K562 (cell line): ENCODE measurements around the gene CCDC183. TPM values are rescaled to one million over a fixed set of nuclear protein-coding genes. Genes with fewer than 3 reads are reported as not detected.

Experiments used
- ATAC-seq: fragments of 200-7000 bp; cut with Tn5 transposase; 3 replicates; pipeline ENCODE4 v1.9.1; 2020; ENCODE audit warnings: moderate library complexity
- BruUV-seq: library from RNA; stranded (reverse); fragments of 400-500 nt; replicated peaks from 2 replicates; lab custom pipeline; 2021; lab: Mats Ljungman, UMichigan
- CTCF ChIA-PET: fragments of 300-600 bp; formaldehyde crosslinking; extraction: SDS; loops from one replicate; lab custom pipeline; 2021; ENCODE audit warnings: low intra/inter-chr PET ratio; lab: Yijun Ruan, JAX
- POLR2A ChIA-PET: fragments of 300-600, 350-650 bp; sonication (Branson Sonifier 250); formaldehyde crosslinking; extraction: SDS; loops from one replicate; lab custom pipeline; 2021; ENCODE audit warnings: antibody characterized with exemption, inconsistent platforms; lab: Yijun Ruan, JAX
- DNase-seq, 4 experiments: peaks; one replicate each; pipeline versions ENCODE4 v3.0.0 to v3.0.0-alpha.2; 2011 to 2018; ENCODE audit warnings: low spot score in 3 of 4, mixed read lengths in 3 of 4; ENCODE audit errors: extremely low read depth in 1 of 4
- FAIRE-seq: peaks from 2 replicates; lab custom pipeline; 2011; peaks lifted over from hg19 to GRCh38; lab: Jason Lieb, UNC
- H2AFZ ChIP-seq: 2 replicates; pipeline ENCODE4 v1.6.0; 2011; ENCODE audit warnings: low read depth, low read length, control low read depth, inconsistent platforms
- H3K27ac ChIP-seq: fragments of 200-600 bp; 3 replicates; pipeline ENCODE4 v1.8.0; 2011; ENCODE audit warnings: low read depth, mild to moderate bottlenecking, control low read depth, inconsistent platforms, low read length, moderate library complexity, mixed read lengths; ENCODE audit errors: extremely low read depth
- H3K27me3 ChIP-seq, 2 experiments: fragments of 300-600 bp in 1 of 2; 2 replicates in 1 of 2; 3 replicates in 1 of 2; pipeline versions ENCODE4 v1.6.0 to v1.8.0; 2011; ENCODE audit warnings: inconsistent platforms in 2 of 2, low read length in 2 of 2, mild to moderate bottlenecking in 1 of 2, mixed read lengths in 1 of 2, moderate library complexity in 1 of 2; ENCODE audit not compliant: control insufficient read depth in 2 of 2, insufficient read depth in 2 of 2
- H3K36me3 ChIP-seq: fragments of 300-600 bp; 3 replicates; pipeline ENCODE4 v1.8.0; 2011; ENCODE audit warnings: mild to moderate bottlenecking, low read length, inconsistent platforms; ENCODE audit not compliant: control insufficient read depth, insufficient read depth
- H3K4me1 ChIP-seq, 2 experiments: fragments of 200-600 bp in 1 of 2; replicated peaks in 1 of 2; 2 replicates in 1 of 2; 3 replicates in 1 of 2; pipeline versions ENCODE4 v1.5.1 to v1.8.0; 2011; ENCODE audit warnings: inconsistent platforms in 2 of 2, low read length in 2 of 2, mild to moderate bottlenecking in 1 of 2, mixed read lengths in 1 of 2, moderate library complexity in 1 of 2; ENCODE audit not compliant: control insufficient read depth in 2 of 2, insufficient read depth in 2 of 2
- H3K4me2 ChIP-seq: 2 replicates; pipeline ENCODE4 v1.6.1; 2011; ENCODE audit warnings: low read length, control low read depth, inconsistent platforms, mixed read lengths; ENCODE audit not compliant: insufficient read depth
- H3K4me3 ChIP-seq: fragments of 200-600 bp; sonication (generic), shearing (Covaris generic); 2 replicates; pipeline ENCODE4 v1.5.1; 2016; ENCODE audit warnings: control low read depth, inconsistent platforms
- H3K79me2 ChIP-seq: fragments of 200-600 bp; 3 replicates; pipeline ENCODE4 v1.8.0; 2011; ENCODE audit warnings: low read length, inconsistent platforms; ENCODE audit not compliant: control insufficient read depth, insufficient read depth
- H3K9ac ChIP-seq, 2 experiments: 2 replicates each; pipeline versions ENCODE4 v1.6.0 to v1.6.1; 2011; ENCODE audit warnings: low read depth in 2 of 2, low read length in 2 of 2, control low read depth in 1 of 2, inconsistent platforms in 1 of 2, mild to moderate bottlenecking in 1 of 2, mixed read lengths in 1 of 2; ENCODE audit not compliant: insufficient read depth in 1 of 2
- H3K9me1 ChIP-seq: one replicate; pipeline ENCODE4 v1.6.0; 2011; ENCODE audit warnings: inconsistent platforms, mild to moderate bottlenecking, low read length, moderate library complexity; ENCODE audit not compliant: control insufficient read depth, insufficient read depth
- H3K9me3 ChIP-seq: replicated peaks from 2 replicates; pipeline ENCODE4 v1.5.1; 2011; ENCODE audit warnings: low read depth, low read length, inconsistent platforms; ENCODE audit not compliant: control insufficient read depth, insufficient read depth
- H4K20me1 ChIP-seq: replicated peaks from 2 replicates; pipeline ENCODE4 v1.6.1; 2011; ENCODE audit warnings: low read length, inconsistent platforms, mixed read lengths; ENCODE audit not compliant: control insufficient read depth, insufficient read depth
- EP300 ChIP-seq: IDR thresholded peaks from 2 replicates; pipeline ENCODE4 v1.6.1; 2012; ENCODE audit warnings: low read length, improper control_type of control experiment
- FOXM1 ChIP-seq, 2 experiments: fragments of 450-650 bp in 1 of 2; sonication (generic) in 1 of 2; formaldehyde crosslinking in 1 of 2; IDR thresholded peaks; 2 replicates each; pipeline versions ENCODE4 v1.6.1 to v1.9.0; 2017 to 2022; ENCODE audit warnings: low read depth in 2 of 2, mild to moderate bottlenecking in 2 of 2, missing genetic modification reagents in 1 of 2, moderate library complexity in 1 of 2
- HDAC1 ChIP-seq, 2 experiments: fragments of 450-650 bp; IDR thresholded peaks; 2 replicates each; pipeline ENCODE4 v1.6.1; 2016 to 2017; ENCODE audit warnings: inconsistent platforms in 1 of 2, mild to moderate bottlenecking in 1 of 2, moderate library complexity in 1 of 2
- LEF1 ChIP-seq: fragments of 450-650 bp; IDR thresholded peaks from 2 replicates; pipeline ENCODE4 v1.6.1; 2016; ENCODE audit warnings: mild to moderate bottlenecking
- NR2F6 ChIP-seq: fragments of 450-650 bp; formaldehyde crosslinking; IDR thresholded peaks from 2 replicates; pipeline ENCODE4 v1.4.0; 2020; ENCODE audit warnings: mild to moderate bottlenecking
- PKNOX1 ChIP-seq: fragments of 450-650 bp; IDR thresholded peaks from 2 replicates; pipeline ENCODE4 v1.6.1; 2016
- RAD51 ChIP-seq: fragments of 450-650 bp; IDR thresholded peaks from 2 replicates; pipeline ENCODE4 v1.7.1; 2016; ENCODE audit warnings: low read depth, mild to moderate bottlenecking, borderline replicate concordance
- RB1 ChIP-seq: fragments of 450-650 bp; IDR thresholded peaks from 2 replicates; pipeline ENCODE4 v1.6.1; 2017; ENCODE audit warnings: low read depth, mild to moderate bottlenecking
- SMARCE1 ChIP-seq: fragments of 450-650 bp; IDR thresholded peaks from 2 replicates; pipeline ENCODE4 v1.7.1; 2016; ENCODE audit warnings: mild to moderate bottlenecking
- ZBTB2 ChIP-seq: fragments of 450-650 bp; IDR thresholded peaks from 2 replicates; pipeline ENCODE4 v1.6.1; 2016; ENCODE audit warnings: antibody characterized with exemption
- WGBS: fragments of 100-300 bp; shearing (Covaris generic); methylation state at CpG from one replicate; pipeline ENCODE4 v1.1.6; 2016; ENCODE audit warnings: low coverage, mixed read lengths; ENCODE audit not compliant: insufficient coverage; ENCODE audit errors: missing lambda C conversion rate; 5-methylcytosine and 5-hydroxymethylcytosine counted together
- in situ Hi-C: fragments of 300-500 bp; cut with MboI; formaldehyde crosslinking; loops from 4 replicates; pipeline ENCODE4 v1.15.0; 2018; ENCODE audit warnings: inconsistent platforms, mixed read lengths
- intact Hi-C: fragments of 100-400 bp; cut with micrococcal nuclease; formaldehyde crosslinking; loops from 2 replicates; pipeline ENCODE4 v1.14.2; 2022
- polyA plus RNA-seq, 8 experiments: library from polyadenylated mRNA; depleted of rRNA in 4 of 8; stranded (reverse) in 5 of 8; unstranded in 3 of 8; fragments of >200 nt; fragmentation: Nextera tagmentation in 2 of 8; fragmentation: Illumina TruSeq in 1 of 8; extraction: Ambion mirVana in 2 of 8; extraction: Trizol in 1 of 8; gene quantifications; 2 replicates each; pipeline versions ENCODE4 v1.2.1 to v1.2.3, GENCODE V29; 2011 to 2014; ENCODE audit warnings: inconsistent platforms in 1 of 8, missing spikeins in 1 of 8
- total RNA-seq, 7 experiments: library from RNA; depleted of rRNA in 6 of 7; stranded (reverse); fragments of >200 nt in 6 of 7; fragmentation: Illumina TruSeq in 2 of 7; extraction: Trizol in 2 of 7; gene quantifications; 2 replicates each; pipeline versions ENCODE4 v1.2.1 to v1.2.3, GENCODE V29; 2011 to 2021; ENCODE audit warnings: low replicate concordance in 1 of 7
- TF ChIP-seq, protein P1 (sequence below), 2 experiments: fragments of 450-650 bp; IDR thresholded peaks; 2 replicates each; pipeline ENCODE4 v1.6.1; 2016
- TF ChIP-seq, protein P2 (sequence below): fragments of 450-650 bp; IDR thresholded peaks from 2 replicates; pipeline ENCODE4 v1.6.1; 2016; ENCODE audit warnings: borderline replicate concordance
- TF ChIP-seq, protein P3 (sequence below): fragments of 250-450 bp; sonication (Bioruptor Pico); IDR thresholded peaks from 2 replicates; pipeline ENCODE4 v1.6.1; 2021; ENCODE audit warnings: mild to moderate bottlenecking

Gene CCDC183
- total and polyA plus RNA-seq, 9 of the 15 experiments (the other 6 are each of a cell fraction or from before 2014, with no cell fraction given): 0.21 to 0.60 (median 0.29) TPM; not detected in 4

DNA sequence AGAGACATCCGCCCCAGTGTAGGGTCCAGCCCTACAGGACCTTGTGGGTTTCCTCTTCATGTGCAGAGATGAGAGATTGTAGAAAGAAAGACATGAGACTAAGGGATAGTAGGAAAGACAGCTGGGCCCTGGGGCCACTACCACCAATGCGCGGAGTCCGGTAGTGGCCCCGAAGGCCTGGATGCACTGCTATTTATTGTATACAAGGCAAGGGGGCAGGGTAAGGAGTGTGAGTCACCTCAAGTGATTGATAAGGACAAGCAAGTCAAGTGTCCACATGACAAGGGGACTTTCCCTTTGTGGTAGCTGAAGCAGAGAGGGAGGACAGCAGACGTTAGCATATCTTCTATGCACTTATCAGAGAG is 11.2 kb upstream of the CCDC183 start:
- H3K9ac ChIP-seq: peak overlapping the region in 1 of 2 experiments; percentile 47; a peak in 2 of 4 replicates
- DNase-seq: peak; percentile 40 to 92 (median 55)
- peak overlapping the region; percentile 41 for H2AFZ ChIP-seq
- H3K9me1 ChIP-seq: no peaks in the 10 kb centered on the region
- in situ Hi-C loops (loop anchor here (25.0 kb wide), 1 partner anchor 452 kb away; the partner anchor contains the start of genes CYSRT1, RNF224, SLC34A3 and TUBB4B), intact Hi-C loops (loop anchor here (1.0 to 10.0 kb wide), 3 partner anchors 19 to 460 kb away; partner anchors contain the start of genes C8G and TUBB4B)
- H3K27ac ChIP-seq: peak overlapping the region; percentile 72
- no peaks in the 10 kb centered on the region for H3K27me3 ChIP-seq
- no TSS peak for BruUV-seq
- H3K4me2 ChIP-seq: peak overlapping the region; percentile 39; the same call in 1 of the 2 replicates
- H3K4me3 ChIP-seq: no peak overlapping the region
- FAIRE-seq: peak; percentile 85
- H3K79me2 ChIP-seq: no peaks in the 10 kb centered on the region
- POLR2A ChIA-PET: interaction anchor here (0.6 kb wide), 1 partner anchor 18 kb away, joined by 3 read pairs; no protein-coding TSS in a partner anchor
- no peaks in the 10 kb centered on the region for H3K9me3 ChIP-seq
- H3K36me3 ChIP-seq: no peaks in the 10 kb centered on the region
- CTCF ChIA-PET: interaction anchor here (1.0 to 1.3 kb wide), 4 partner anchors 14 to 21 kb away, joined by 3 to 4 read pairs (median 3); no protein-coding TSS in a partner anchor
- WGBS: 5% methylated on average over 6 of the region's 6 CpGs
- peaks cover 35 to 45% of the 10 kb centered on the region in 2 experiments for H3K4me1 ChIP-seq
- ATAC-seq: peak; percentile 84
- no peaks in the 10 kb centered on the region for H4K20me1 ChIP-seq
- TF ChIP-seq ZBTB2: 0 out of 2 replicates have a peak, but pooled peaks have one; percentile 39
- TF ChIP-seq FOXM1 (IDR thresholded peaks at IDR 0.05; ENCODE audit: low read depth): peak; percentile 32; the same call in 1 of the 2 replicates
- no peak for TF ChIP-seq FOXM1 (CRISPR knock-in tag; IDR thresholded peaks at IDR 0.05; ENCODE audit: low read depth)
- TF ChIP-seq, protein P1, sequence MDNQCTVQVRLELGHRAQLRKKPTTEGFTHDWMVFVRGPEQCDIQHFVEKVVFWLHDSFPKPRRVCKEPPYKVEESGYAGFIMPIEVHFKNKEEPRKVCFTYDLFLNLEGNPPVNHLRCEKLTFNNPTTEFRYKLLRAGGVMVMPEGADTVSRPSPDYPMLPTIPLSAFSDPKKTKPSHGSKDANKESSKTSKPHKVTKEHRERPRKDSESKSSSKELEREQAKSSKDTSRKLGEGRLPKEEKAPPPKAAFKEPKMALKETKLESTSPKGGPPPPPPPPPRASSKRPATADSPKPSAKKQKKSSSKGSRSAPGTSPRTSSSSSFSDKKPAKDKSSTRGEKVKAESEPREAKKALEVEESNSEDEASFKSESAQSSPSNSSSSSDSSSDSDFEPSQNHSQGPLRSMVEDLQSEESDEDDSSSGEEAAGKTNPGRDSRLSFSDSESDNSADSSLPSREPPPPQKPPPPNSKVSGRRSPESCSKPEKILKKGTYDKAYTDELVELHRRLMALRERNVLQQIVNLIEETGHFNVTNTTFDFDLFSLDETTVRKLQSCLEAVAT (IDR thresholded peaks at IDR 0.05): no peak
- TF ChIP-seq, protein P2, sequence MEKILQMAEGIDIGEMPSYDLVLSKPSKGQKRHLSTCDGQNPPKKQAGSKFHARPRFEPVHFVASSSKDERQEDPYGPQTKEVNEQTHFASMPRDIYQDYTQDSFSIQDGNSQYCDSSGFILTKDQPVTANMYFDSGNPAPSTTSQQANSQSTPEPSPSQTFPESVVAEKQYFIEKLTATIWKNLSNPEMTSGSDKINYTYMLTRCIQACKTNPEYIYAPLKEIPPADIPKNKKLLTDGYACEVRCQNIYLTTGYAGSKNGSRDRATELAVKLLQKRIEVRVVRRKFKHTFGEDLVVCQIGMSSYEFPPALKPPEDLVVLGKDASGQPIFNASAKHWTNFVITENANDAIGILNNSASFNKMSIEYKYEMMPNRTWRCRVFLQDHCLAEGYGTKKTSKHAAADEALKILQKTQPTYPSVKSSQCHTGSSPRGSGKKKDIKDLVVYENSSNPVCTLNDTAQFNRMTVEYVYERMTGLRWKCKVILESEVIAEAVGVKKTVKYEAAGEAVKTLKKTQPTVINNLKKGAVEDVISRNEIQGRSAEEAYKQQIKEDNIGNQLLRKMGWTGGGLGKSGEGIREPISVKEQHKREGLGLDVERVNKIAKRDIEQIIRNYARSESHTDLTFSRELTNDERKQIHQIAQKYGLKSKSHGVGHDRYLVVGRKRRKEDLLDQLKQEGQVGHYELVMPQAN: no peak
- TF ChIP-seq, protein P3, sequence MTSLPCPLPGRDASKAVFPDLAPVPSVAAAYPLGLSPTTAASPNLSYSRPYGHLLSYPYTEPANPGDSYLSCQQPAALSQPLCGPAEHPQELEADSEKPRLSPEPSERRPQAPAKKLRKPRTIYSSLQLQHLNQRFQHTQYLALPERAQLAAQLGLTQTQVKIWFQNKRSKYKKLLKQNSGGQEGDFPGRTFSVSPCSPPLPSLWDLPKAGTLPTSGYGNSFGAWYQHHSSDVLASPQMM (CRISPR knock-in tag): no peak
- TF ChIP-seq PKNOX1: peak; percentile 62
- peak; percentile 51 for TF ChIP-seq EP300
- 0 out of 2 replicates have a peak, but pooled peaks have one; percentile 41 for TF ChIP-seq LEF1
- TF ChIP-seq SMARCE1: peak; percentile 78
- no peak for TF ChIP-seq RB1
- no peak for TF ChIP-seq NR2F6
- 0 out of 4 replicates have a peak, but pooled peaks of 1 of the 2 experiments have one; percentile 31 for TF ChIP-seq HDAC1 (IDR thresholded peaks at IDR 0.05)
- TF ChIP-seq RAD51: peak; percentile 63; the same call in 1 of the 2 replicates
